Astrocyte of the spinal cord (primary cell): ENCODE data around the gene ATP5F1C.

ENCODE experiments used
- DNase-seq: peaks from one replicate; pipeline ENCODE4 v3.0.0; 2011; ENCODE audit warnings: low read depth, low spot score
- H3K4me3 ChIP-seq: 2 replicates; pipeline ENCODE4 v1.5.1; 2011; ENCODE audit warnings: low read depth, mild to moderate bottlenecking, low read length, moderate library complexity
- in situ Hi-C: cut with HindIII; loops from 2 replicates; pipeline ENCODE4 v1.10.0; 2017; ENCODE audit warnings: low sequenced_read_pairs
- TF ChIP-seq, protein P1 (sequence below): IDR thresholded peaks from 2 replicates; pipeline ENCODE4 v1.5.1; 2012; ENCODE audit warnings: low read depth, mild to moderate bottlenecking, low read length, inconsistent platforms

The ATP5F1C gene

DNA sequence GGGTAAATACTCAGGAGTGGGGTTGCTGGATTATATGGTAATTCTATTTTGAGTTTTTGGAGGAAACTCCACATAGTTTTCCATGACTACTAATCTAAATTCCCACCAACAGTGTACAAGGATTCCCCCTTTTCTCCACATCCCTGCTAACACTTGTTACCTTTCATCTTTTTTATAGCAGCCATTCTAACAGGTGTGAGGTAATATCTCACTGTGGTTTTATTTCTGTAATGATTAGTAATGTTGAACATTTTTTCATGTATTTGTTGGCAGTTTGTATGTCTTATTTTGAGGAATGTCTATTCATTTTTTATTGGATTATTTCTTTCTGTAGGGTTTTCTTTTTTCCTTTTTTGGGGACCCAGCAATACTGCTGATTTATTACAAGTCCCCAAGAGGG, 45.2 kb downstream of the ATP5F1C start:
- TF ChIP-seq, protein P1, sequence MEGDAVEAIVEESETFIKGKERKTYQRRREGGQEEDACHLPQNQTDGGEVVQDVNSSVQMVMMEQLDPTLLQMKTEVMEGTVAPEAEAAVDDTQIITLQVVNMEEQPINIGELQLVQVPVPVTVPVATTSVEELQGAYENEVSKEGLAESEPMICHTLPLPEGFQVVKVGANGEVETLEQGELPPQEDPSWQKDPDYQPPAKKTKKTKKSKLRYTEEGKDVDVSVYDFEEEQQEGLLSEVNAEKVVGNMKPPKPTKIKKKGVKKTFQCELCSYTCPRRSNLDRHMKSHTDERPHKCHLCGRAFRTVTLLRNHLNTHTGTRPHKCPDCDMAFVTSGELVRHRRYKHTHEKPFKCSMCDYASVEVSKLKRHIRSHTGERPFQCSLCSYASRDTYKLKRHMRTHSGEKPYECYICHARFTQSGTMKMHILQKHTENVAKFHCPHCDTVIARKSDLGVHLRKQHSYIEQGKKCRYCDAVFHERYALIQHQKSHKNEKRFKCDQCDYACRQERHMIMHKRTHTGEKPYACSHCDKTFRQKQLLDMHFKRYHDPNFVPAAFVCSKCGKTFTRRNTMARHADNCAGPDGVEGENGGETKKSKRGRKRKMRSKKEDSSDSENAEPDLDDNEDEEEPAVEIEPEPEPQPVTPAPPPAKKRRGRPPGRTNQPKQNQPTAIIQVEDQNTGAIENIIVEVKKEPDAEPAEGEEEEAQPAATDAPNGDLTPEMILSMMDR: no peak
- DNase-seq: no peak
- in situ Hi-C loops: no loop called here
- H3K4me3 ChIP-seq: no peak overlapping the region

DNA sequence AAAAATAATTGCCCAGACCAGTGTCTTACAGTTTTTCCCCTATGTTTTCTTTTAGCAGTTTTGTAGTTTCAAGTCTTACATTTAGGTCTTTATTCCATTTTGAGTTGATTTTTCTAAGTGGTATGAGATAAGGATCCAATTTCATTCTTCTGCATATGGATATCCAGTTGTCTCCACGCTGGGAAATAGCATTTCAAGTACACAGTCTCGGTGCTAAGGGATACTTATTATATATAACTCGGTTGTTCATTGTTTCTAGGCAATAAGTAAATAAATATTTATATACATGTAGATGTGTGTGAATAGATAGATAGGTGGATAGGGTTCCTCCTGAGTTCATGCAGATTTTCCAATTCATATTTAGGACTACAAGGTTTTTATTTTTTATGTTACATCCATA, 46.3 kb downstream of the ATP5F1C start:
- DNase-seq: no peak
- no peak overlapping the region for H3K4me3 ChIP-seq
- in situ Hi-C loops: no loop called here
- TF ChIP-seq, protein P1: no peak

DNA sequence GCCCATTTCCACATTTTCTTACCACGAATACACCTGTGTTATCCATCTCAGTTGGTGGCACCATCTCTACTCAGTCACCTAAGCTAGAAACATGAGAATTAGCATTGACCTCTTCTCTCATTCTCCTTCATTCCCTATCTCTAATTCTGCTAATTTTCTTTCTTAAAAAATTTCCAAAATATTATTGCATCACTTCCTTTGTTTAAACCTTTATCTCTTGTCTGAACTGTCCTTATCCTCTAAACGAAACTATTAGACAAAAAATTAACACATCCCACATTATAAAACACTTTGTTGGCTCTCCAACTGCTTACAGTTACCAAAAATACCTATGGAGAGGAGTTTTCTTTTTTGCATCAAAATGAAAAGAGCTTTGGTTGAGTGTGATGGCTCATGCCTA, 48.6 kb downstream of the ATP5F1C start:
- no peak for DNase-seq
- no peak overlapping the region for H3K4me3 ChIP-seq
- TF ChIP-seq, protein P1: no peak
- in situ Hi-C loops: no loop called here

- in situ Hi-C loops: no loop called here
- TF ChIP-seq, protein P1: no peak
- DNase-seq: no peak
These were observed 58.6 kb downstream of the ATP5F1C start for GRCh38 chr10:7846591-7846990.

DNA sequence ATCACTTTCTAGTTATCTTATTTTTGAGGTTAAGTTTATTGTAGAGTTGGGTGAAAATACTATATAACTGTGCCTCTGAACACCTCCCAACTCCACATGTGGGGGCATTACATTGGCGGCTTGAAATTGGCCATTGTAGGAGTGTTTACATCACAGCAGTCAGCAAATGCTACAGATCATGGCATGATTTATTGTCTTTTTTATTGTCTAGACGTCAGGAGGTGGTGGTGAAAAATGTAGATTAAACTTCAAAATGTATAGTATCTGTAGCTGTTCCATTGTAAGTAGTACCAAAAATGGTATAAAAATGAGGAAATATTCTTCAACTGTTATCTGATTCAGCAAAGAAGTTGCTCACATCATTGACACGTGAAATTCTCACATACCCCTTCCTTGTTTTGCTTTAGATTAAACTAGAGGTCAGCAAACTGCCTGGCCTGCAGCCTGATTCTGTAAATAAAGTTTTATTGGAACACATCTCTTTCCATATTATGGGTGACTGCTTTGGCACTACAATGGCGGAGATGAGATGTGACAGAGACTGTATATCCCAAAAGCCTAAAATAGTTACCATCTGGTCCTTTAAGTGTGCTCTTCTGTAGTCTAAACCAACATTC, 65.4 kb downstream of the ATP5F1C start:
- H3K4me3 ChIP-seq: no peak overlapping the region
- DNase-seq: no peak
- in situ Hi-C loops: no loop called here
- TF ChIP-seq, protein P1: no peak

More at GRCh38 chr10:7846591-7846990, 58.6 kb downstream of the ATP5F1C start:
- no peak overlapping the region for H3K4me3 ChIP-seq

DNA sequence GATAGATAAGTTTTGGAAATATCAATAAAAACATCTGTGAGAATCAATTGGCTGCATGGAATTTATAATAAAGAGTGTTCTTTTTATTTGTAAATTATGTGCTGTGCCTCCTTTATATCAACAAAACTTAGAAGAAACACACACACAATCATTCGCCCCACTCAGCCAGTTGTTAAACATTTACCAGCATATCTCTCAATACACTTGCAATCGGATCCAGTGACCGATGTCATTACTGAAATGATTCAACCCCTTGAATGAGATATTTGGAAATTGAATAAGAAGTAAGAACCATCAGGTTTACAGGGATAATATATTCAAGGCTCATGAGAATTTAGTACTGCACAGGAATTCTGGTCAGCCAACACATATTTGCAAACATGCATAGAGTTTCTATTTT, 65.9 kb downstream of the ATP5F1C start:
- no peak overlapping the region for H3K4me3 ChIP-seq
- in situ Hi-C loops: no loop called here
- TF ChIP-seq, protein P1: no peak
- no peak for DNase-seq
